Stimulated activated CD8-positive, alpha-beta memory T cell treated with anti-CD3 and anti-CD28 coated beads, Interleukin-7, amount 100 ng/mL, for 1 hour (primary cell): ENCODE data around the gene ASIC4.

ENCODE experiments used
- DNase-seq, 2 donors: peaks; one replicate each; pipeline ENCODE4 v3.0.0-alpha.2; 2020; ENCODE audit warnings: low read depth in 2 of 2

Gene ASIC4

DNA sequence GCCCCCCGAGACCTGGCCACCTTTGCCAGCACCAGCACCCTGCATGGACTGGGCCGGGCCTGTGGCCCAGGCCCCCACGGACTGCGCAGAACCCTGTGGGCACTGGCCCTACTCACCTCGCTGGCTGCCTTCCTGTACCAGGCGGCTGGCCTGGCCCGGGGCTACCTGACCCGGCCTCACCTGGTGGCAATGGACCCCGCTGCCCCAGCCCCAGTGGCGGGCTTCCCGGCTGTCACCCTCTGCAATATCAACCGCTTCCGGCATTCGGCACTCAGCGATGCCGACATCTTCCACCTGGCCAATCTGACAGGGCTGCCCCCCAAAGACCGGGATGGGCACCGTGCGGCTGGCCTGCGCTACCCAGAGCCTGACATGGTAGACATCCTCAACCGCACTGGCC is 554 bp downstream of the ASIC4 start:
- DNase-seq, result no peak

DNA sequence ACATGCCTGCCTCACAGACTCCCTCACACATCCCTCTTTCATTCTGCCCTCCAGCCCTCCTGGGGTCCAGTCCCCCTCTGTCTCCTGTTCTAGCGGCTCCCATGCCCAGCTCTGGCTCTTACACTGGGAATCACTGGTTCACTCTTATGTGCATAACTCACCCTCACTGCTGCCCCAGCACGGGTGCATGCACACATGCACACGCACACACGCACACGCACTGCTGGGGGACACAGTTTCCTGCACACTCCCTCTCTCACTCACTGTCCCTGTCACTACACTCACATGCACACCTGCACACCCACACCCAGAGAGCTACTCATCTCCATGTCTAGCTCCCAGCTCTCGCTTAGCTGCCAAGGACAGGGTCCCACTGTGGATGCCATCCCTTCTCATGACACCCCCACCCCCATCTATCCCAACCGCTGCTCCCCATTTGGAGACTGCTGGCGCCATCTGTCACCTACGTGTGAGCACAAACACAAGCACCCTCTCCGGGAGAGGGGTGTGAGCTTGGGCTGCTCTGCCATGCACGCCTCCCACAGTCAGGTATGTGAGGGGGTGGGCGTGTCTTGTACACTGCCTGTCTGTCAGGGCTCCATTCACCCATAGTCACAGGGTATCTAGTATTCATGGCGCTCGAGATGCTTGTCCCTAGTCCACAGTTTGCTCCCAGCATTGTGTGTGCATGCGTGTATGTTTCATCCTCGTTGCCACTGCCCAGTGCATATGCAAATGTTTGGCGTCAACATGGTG is 1.8 kb downstream of the ASIC4 start:
- DNase-seq, result no peak

DNA sequence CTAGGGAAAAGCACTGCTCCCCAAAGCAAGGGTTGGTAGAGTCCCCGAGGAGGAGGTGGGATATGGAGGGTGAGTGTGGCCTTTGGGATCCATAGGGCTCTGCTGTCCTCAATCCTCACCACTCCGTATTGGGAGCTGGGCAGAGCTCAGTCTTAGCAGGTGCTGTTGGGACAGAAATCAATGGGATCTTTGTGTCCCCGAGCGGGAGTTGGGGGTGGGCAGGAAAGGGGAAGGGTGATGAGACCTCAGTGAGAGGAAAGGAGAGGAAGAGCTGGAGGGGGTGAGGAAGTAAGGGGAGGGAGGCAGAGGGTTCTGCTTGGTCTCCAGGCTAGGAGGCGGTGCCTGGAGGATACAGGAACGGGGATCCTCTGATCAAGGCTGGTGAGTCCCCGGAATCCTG is 2.6 kb downstream of the ASIC4 start:
- DNase-seq, result no peak

DNA sequence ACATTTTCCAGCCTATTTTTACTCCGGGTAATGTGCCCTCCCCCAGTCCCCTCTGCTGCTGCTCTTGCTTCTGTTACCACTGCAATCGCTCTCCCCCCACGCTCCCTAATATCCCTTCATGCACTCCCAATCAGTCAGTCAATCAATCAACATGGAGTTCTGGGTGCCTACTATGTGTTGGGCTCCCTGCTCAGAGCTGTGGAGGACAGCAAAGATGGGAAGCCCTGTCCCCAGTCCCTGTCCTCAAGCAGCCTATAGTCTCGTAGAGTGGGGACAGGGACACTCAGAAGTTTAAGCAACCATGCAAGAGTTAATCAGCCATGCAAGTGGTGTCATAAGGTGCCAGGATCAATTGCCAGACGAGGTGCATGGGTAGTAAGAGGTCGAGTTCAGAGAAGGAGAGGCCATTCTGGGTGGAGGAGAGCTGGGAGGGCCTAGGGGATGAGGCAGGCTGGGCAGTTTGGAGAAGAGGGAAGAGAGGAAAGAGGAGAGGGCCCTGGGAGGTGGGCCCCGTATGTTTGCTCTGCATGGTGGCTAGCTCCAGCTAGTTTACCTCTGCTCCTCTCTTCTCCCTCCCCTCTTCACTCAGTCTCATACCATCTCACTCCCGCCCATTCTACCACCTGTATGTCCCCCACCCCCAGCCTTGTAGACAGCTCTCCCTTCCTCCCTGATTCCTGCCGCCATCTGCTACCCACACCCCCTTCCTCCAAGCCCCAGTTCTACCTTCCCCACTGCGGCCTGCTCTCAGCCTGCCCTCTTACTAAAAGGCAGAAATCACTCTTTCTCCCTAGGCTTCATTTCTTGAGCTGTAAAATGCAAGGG is 3.9 kb downstream of the ASIC4 start:
- DNase-seq, result no peak

DNA sequence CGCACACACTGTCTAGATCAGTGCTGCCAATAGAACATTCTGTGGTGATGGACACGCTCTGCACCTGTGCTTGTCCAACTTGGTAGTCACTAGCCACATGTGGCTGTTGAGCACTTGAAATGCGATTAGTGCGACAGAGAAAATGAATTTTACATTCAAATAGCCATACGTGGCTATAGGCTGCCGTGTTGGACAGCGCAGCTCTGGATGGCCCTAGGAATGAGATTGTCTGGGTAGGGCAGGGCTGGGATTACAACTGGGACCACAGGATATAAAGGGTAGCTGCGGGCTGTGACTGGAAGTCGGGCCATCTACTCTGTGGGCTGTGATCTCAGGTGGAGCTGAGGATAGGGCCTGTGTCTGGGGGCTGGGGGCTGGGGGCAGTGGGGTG is 5.2 kb downstream of the ASIC4 start:
- DNase-seq, result no peak

DNA sequence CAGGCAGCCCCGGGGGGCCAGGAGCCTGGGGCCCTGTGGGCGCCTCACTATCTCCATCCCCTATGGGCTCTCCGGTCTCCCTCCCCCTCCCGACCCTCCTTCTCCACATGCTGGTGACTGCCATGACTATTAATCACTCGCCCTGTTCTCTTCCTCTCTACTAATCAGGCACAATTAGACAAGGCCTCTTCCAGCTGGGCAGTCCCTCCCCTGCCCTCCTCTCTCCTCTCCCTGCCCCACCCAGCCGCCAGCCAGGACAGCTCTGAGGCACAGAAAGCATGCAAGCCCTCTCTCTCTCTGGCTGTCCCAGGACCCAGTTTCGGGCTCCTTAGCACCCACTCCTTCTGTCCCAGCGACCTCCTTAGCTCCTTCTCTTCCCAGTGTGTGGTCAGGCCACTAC is 5.8 kb downstream of the ASIC4 start:
- DNase-seq, result no peak

DNA sequence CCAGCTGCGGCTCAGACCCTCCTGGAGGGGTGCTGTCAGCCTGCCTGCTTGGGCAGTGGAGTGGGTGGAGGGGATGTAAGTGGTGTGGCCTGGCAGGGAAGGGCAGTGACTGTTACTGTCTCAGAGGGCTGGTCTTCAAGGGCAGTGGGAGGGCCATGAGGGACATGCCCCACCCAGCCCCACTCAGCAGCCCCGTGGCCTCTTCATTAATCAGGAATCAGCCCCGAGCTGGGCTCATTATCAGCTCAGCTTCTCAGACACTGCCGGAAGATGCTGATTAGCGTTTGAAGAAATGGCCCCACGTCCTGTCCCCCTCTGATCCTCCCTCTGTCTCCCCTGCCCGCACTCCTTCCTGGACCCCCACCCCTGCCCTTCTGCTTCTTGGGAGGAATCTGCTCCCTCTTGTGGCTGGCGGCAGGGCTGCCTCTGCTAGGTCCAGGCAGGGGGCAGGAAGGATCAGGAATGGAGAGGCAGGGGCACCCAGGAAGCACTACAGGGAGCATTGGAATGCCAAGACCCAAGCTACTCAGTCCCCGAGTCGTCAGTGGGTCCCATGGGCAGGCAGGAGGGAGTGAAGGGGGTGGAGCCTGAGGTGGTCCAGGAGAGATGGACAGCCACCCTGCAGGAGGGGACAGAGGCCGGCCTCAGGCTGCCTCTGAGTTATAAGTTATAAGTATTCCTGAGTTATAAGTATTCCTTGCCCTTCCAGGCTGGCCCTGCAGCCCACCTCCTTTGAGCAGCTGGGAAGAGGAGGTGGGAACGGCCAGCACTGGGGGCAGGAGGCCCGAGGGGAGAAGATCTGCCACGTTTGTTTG is 7.0 kb downstream of the ASIC4 start:
- no peak for DNase-seq

DNA sequence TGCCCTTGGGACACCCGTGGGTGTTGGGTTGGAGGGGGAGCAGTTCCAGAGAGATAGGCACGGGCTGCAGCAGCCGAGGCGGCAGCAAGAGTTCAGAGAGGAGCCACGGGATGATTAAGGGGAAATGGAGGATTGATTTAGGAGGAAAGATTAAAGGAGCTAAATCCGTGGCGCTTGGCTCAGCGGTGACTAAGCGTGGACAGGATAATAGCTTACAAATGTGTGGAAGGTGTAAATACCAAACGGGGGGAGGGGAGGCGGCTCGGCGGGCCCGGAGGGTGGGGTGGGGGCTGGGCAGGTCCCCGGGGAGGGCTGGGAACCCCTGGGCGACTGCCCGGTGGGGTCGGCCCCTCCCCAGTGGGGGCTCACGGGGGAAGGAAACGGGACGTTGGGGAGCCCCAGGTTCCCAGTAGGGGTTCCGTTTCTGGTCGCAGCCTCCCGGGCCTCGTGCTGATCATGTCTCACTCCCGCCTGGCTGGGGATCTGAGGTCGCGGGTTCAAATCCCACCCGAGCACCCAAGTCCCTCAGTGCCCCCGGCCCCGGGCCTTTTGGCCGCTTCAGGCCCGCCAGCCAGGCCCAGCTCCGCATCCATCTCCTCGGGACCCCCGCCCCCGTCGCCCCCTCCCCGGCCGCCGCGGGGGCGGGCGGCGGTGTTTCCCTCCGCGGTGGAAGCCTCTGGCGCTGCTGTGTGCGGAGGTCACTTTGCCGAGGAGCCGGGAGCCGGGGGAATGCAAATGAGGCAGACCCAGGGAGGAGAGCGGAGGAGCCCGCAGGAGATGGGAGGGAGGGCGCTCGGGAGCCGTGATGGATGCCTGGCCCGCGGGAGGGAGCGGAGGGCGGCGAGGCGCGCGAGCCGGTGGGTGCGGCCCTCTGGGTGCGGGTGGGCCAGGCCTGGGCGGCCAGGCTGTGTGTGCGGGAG is 8.1 kb downstream of the ASIC4 start:
- no peak for DNase-seq

DNA sequence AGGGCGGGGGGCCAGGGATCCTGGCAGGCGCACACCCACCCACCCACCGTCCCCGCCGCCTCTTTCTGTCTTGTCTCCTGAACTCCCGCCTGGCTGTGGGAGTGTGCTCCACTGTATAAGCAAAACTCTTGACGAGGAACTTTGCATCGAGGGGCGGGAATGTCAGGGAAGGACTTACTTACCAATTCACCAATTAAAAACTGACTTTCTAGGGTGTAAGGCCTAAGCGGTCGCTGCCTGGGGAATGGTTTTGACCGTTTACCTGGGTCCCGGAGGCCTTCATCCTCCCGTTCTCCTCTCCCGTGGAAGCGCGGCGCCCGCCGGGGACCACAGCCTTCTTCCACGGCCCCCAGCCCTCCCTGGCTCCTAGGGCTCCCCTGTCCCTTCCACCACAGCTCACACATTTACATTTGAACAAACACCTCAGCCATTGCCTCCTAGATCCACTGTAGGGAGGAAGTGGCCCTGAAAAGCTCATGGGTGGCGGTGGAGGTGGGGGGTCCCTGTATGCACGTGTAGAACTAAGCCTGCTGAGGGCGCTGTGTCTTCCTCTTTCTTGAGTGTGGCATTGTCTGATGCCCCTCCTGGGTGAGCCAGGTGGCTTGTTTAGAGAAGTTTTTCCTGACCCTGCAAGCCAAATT is 8.9 kb downstream of the ASIC4 start:
- DNase-seq, result no peak

DNA sequence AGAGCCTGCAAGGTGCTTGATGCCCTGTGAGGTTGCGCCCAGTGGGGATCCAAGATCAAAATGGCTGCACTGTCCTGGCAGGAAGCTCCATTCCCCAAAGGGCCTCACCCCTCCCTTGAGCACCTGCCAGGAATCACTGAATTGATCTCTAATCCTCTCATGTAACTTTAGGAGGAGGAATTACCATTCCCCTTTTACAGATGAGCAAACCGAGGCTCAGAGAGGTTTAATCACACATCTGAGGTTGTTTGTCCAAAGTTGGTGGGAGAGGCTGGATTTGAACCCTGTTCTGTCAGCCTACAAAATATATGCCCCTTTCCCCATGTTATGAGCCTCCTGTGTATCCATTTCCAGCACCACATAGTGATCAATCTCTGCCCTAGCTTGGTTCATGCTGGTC is 10.5 kb downstream of the ASIC4 start:
- DNase-seq, result no peak

DNA sequence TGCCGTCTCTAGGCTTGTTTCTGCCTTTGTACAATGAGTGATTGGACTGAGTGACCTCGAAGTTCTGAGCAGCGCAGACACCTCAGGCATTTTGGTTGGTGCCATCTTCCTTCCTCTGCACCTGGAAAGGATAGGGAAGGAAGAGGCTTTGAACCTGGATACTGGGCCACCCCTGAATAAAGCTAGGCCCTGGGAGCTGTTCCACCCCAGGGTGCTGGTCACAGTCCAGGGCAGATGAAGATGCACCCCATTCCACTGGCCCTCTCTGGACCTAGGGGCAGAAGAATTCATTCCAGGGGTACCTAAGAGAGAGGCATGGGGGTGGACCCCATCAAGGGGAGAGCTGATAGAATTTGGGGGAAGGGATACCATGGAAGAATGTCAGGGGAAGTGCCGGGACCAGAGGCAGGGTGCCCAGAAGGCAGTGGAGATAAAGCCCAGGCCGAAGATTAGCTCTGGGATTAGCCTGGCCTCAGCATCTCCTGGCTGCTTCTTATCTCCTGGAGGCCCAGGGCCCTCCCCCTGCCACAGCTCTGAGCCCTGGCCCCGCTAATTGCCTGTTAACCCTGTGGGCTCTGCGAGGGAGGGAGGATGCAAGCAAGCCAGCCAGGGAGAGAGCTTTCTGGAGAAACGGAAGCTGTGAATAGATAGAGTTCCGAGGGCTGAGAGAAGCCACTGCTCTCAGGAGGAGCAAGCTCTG is 11.4 kb downstream of the ASIC4 start:
- no peak for DNase-seq

DNA sequence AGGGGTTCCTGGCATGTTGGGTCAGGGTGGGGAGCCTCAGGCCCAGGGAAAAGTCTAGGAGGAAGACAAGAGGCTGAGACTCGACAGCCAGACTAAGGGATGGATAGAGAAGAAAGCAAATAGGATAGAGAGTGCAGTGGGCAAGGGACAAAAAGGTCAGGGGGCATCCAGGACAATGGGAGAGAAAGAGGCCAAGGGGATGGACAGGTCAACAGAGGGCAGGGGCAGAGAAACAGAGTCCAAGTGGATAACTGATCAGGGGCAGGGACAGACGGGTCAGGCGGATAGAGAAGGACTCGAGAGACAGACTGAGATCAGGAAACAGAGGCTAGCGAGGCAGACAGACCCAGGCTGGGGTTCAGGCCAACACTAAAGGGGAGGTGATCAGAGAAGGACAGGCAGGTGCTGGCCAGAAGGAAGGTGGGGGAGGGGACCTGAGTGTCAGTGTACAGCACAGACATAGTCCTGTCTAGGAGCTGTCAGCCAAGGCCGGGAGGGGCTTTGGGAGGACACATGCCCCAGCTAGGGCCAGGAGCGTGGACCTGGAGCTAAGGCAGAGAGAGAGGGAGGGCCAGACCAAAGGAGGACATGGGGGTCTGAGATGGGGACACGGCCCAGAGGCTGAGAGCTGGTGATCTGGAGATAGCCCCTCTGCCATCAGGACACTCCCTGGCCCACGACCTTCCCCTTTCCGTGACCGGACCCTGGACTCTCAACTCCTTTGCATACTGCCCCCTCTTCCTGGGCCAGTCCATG is 12.2 kb downstream of the ASIC4 start:
- no peak for DNase-seq

DNA sequence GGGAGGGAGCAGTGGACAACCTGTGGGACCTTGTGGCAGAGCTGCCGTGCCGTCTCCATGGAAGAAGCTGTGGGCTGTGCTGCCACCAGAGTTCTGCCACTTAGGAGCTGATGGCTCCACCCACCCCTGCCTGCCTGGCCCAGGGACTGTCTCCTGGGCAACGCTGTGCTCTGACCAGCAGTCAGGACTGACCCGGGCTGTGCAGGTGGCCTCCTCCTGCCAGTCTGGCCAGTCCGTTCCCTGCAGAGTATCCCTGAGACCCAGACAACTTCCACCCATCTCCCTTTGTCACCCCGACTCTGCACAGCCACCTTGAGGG is 12.8 kb downstream of the ASIC4 start:
- DNase-seq, result no peak

DNA sequence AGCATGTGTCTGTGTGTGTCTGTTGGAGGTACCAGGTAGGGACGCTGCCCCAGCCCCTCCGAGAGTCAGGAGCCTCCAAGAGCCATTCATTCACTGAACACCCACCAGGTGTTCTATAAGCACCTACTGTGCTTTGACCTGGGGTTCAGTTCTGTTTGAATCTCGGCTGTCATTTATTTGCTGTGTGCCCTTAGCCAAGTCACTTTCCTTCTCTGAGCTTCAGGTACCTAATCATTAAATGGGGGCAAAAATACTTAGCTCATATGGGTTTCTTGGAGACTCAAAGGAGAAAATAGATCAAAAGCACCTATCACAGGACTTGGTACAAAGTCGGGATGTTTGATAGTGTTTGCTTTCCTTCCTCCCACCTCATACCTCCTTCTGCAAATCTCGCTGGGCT is 13.2 kb downstream of the ASIC4 start:
- DNase-seq, result no peak

DNA sequence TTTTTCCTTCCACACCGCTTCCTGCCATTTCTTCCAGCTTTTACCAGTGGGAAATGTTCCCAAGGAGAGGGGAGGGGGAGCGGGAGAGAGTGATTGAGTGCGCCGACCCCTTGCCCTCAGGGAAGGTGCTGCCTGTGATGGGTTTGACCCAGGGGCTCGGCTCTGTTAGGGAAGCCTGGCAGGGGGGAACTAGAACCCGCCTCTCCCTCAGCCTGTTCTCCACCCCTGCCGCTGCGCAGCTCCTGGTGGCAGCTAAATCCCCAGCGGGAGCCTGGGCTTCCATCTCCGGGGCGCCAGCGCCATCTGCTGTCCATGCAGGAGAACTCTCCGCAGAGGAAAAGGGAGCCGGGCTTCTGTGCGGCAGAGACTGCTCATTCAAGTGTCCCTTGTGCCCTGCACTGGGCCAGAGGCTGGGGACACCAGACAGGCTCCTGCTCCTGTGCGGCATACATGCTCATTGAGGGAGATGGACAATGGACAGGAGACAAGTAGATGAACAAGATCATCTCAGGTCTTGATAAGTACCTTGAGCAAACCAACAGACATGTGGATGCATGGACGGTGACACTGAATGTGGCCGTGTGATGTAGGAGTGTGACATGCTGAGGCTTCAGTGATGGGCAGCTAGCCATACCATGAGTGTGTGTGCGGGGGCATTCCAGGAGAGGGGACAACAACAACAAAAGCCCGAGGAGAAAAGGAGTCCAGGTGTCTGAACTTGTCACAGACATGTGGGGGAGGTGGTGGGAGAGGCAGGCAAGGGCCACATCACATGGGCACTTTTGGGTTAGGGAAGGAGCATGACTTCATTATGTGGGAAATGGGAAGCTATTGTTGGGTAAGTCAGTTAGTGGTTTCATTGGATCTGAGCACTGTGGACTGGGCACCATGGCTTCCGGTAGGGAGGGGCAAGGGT is 16.0 kb downstream of the ASIC4 start:
- DNase-seq, result peak; percentile 65 to 79

DNA sequence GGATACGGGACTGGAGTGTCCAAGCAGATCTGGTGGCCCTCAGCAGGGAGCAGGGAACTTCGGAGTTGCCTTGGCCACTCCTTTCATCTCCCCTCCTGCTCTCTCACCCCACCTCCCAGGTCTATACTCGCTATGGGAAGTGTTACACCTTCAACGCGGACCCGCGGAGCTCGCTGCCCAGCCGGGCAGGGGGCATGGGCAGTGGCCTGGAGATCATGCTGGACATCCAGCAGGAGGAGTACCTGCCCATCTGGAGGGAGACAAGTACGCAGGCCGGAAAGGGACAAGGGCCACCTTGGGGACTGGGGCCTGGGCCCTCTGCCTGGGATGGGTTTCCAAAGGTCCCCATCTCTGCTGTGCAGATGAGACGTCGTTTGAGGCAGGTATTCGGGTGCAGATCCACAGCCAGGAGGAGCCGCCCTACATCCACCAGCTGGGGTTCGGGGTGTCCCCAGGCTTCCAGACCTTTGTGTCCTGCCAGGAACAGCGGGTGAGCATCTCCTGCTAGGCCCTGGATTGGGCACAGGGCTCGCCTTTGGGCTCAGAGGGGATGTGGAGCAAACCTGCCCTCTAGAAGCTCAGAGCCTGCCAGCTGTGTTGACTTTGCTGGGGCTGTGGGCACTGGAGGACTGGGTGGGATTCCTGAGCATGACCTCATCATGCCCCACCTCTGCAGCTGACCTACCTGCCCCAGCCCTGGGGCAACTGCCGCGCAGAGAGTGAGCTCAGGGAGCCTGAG is 17.5 kb downstream of the ASIC4 start:
- DNase-seq, result no peak

DNA sequence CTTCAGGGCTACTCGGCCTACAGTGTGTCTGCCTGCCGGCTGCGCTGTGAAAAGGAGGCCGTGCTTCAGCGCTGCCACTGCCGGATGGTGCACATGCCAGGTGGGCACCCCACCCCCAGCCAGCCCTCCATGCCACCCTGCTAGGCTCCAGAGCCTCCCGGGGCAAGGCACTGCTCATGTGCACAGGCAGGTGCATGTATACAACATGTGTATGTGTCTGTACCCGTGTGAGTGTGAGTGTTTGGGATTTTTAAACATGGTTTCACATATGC is 18.0 kb downstream of the ASIC4 start:
- no peak for DNase-seq
